Measurements from ENCODE around the gene POLQ. TPM values are rescaled to one million over a fixed set of nuclear protein-coding genes. Genes with fewer than 3 reads are reported as not detected.
"Not testable (repeated sequence)": the region's sequence is repeated elsewhere in the genome, so short reads cannot be mapped to it uniquely, and the experiment has no call there.

The POLQ gene
- total RNA-seq, 1 donor from 2014 or later = 0.16 TPM

DNA sequence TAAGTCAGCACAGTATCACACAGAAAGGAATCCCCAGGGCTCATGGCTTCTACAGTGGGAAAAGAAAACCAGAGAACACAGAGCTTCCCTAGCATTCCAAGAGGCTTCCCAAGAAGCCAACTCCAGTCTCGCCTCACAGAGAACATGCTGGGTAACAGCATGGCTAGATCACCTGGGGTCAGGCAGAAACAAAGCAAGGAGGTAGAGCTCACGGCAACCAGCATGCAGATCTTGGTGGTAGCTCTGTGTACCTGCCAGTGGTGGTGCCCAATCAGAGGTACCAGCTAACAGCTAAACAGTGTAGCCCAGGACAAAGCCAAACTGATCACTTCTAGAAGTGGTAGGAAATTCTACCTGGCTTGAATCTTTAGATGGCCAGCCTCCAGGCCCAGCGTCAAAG, 31.3 kb downstream of the POLQ start:
- DNase-seq (ENCODE audit: low read depth) = no peak

DNA sequence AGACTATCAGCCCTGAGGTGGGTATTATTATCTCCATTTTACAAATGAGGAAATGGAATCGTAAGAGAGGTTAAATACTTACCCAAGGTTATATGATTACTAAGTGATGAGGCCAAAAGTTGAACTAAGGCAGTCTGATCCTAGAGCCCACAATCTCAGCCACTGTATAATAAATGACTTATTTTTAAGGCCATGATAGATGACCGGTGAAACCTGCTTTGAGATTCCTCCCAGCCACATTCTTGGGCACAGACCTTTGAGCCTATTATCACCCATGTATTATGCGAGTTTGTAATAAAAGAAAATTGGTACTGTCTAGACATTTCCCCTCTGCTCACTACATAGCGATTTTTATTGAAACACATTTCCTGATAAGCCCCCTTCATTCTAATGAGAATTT, 37.4 kb downstream of the POLQ start:
- no peak for DNase-seq (ENCODE audit: low read depth)

DNA sequence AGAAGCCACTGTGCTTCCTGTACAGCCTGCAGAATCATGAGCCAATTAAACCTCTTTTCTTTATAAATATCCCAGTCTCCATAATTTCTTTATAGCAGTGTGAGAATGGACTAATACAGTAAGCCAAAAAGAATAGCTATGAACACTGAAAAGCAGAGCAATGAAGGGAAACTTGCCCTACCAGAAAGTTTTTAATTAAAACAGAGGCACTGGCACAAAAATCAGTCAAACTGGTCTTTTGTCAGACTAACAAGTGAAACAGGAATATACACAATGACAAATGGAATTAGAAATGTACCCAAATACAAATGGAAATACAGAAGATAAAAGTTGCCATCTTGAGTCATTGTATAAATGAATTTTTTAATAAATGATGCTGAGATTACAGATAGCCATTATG, 40.5 kb downstream of the POLQ start:
- no peak for DNase-seq (ENCODE audit: low read depth)

DNA sequence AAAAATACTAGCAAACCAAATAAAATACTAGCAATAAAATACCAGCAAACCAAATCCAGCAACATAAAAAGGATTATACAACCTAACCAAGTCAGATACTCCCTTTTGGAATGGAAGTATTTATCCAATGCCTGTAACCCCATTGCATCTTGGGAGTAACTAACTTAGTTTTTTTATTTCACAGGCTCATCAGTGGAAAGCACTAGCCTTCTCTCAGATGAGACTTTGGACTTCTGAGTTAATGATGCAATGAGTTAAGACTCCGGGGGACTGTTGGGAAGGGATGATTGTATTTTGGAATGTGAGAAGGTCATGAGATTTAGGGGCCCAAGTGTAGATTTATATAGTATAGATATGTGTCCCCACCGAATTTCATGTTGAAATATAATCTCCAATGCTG, 41.2 kb downstream of the POLQ start:
- DNase-seq (ENCODE audit: low read depth) = no peak

- DNase-seq (ENCODE audit: low read depth) = no peak
Observed at GRCh38 chr3:121496786-121497185, 49.0 kb downstream of the POLQ start.

GRCh38 chr3:121493431-121493830, 52.4 kb downstream of the POLQ start:
- DNase-seq (ENCODE audit: low read depth) = peak; percentile 44

GRCh38 chr3:121491683-121492320, 54.0 kb downstream of the POLQ start:
- DNase-seq (ENCODE audit: low read depth) = no peak

- DNase-seq (ENCODE audit: low read depth) = no peak
Observed at GRCh38 chr3:121490161-121490560, 55.6 kb downstream of the POLQ start.

DNA sequence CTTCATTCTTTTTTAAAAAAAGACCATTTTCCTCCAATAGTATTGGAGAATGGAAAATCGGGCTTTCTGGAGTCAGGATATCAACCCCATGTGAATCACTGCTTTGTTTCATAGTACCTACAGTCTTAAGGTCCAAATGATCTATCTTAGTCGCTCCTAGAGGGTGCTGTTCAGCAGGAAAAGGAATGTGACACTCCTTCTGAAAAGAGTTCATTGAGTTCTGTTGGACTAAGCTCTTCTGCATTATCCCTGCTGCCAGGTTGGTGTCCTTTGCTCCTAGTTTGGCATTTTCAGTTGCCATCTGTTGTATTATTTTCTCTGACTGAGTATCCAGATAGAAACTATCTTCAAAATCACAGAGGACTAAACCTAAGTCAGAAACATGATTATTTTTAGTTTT, 57.2 kb downstream of the POLQ start:
- no peak for DNase-seq (ENCODE audit: low read depth)

DNA sequence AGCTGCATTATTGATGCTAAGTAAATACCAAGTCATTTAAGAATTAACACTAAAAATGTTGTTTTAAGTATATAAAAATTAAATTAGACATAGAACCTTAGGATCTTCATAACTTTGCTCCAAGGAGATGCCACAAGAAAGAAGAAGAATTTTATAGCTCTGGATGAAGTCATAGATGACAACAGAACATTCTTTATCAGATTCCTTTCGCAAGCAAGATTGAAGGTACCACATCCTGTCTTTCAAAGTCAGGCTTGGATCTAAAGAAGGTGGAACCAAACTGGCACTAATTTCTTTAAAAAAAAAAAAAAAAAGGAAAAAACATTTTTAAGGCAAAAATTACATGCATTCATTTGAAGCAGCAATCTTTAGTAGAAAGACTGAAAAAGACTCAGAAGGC, 62.5 kb downstream of the POLQ start:
- no peak for DNase-seq (ENCODE audit: low read depth)

DNA sequence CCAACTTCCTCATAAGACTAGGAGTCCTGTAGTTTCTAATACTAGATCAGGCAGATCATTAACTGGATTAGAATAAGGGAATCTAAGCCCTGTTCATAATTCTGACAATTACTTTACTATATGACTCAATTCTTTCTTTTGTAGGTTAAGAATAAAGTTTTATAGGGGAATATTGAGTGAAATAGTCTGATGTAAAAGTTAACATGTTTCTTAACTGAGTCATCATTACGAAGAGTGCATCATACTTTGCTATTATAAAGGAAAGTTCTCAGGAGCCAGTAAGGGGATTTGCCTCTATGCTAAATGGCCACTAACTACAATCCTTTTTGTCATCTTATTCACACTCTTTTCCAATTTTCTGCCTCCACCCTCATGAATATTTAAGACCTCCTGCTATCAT, 63.1 kb downstream of the POLQ start:
- peak; percentile 12 for DNase-seq (ENCODE audit: low read depth)

DNA sequence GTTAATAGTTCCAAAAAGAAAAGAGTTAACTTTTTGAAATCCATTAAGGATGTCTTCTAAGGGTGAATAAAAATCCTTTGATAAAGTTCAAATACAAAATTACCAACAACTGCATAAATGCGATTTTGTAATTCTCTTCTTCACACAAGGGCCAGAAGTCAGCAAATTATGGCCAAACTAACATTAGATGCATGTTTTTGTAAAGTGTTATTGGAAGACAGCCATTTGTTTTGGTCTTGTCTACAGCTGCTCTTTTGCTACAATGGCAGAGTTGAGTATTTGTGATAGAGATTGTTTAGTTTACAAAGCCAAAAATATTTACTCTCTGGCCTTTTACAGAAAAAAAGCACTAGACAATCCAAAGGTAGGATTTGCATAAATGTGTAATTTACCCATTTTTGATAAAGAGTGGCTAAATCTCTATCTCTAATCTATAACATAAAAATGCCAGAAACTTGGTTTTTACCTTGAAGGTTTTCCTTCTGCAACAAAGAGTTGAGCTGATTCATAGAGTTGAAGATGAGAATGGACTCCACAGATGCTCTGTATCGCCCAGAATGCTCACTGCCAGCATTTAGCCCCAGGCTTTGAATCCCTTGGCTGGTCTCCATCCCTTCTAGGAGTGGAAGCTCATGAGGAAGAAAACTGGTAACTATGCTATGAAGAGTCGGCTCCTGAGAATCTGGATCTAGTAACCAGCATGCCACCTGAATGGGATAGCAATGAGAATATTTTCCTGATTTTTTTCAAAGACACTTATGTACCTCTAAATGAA, 64.5 kb downstream of the POLQ start:
- DNase-seq (ENCODE audit: low read depth) = peak; percentile 29

- DNase-seq (ENCODE audit: low read depth) = peak; percentile 25
Observed at GRCh38 chr3:121477589-121477988, 68.2 kb downstream of the POLQ start.

- peak; percentile 54 for DNase-seq (ENCODE audit: low read depth)
Observed at GRCh38 chr3:121473001-121473400, 72.8 kb downstream of the POLQ start.

GRCh38 chr3:121467085-121467484, 78.7 kb downstream of the POLQ start:
- peak; percentile 62 for DNase-seq (ENCODE audit: low read depth)

DNA sequence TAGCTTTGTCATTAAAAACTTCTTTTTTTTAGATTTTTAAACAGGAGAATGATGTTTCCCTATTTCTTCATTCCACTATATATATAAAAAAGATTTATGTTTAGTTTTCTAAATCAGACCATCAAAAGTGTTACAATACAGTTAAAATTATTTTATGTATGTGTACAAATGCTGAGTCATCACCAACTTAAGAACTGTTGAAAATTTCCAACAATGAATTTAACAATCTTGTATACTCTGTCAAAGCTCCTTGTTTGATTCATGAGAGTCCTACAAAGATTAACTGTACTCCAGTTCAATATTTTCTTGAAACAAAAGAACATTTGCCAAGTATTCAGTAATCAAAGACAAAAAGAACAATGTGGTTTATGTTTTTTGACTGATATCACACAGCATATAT, 82.0 kb downstream of the POLQ start:
- DNase-seq (ENCODE audit: low read depth) = no peak

DNA sequence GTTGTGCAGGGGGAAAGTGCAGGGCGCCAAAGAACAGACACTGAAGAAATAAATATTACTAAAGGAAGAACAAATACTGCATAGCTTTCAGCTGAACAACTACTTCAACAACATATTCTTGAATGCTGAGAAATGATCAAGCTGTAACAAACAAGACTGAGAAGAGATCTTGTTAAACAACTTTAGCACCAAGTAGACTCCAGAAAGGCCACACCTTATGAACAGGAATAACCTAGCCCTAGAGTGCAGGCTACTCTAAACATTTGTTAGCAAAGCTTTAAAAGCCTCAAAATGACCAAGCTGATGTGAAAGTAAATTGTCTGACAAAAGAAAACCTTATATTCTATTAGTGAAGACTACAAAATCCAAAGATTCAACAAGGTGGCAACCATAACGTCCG, 83.2 kb downstream of the POLQ start:
- DNase-seq (ENCODE audit: low read depth) = no peak

DNA sequence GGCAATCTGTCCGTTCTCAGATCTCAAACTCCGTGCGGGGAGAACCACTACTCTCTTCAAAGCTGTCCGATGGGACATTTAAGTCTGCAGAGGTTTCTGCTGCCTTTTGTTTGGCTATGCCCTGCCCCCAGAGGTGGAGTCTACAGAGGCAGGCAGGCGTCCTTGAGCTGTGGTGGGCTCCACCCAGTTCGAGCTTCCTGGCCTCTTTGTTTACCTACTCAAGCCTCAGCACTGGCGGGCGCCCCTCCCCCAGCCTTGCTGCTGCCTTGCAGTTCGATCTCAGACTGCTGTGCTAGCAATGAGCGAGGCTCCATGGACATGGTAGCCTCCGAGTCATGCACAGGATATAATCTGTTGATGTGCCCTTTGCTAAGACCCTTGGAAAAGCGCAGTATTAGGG, 94.0 kb downstream of the POLQ start:
- not testable (repeated sequence) for DNase-seq (ENCODE audit: low read depth)

DNA sequence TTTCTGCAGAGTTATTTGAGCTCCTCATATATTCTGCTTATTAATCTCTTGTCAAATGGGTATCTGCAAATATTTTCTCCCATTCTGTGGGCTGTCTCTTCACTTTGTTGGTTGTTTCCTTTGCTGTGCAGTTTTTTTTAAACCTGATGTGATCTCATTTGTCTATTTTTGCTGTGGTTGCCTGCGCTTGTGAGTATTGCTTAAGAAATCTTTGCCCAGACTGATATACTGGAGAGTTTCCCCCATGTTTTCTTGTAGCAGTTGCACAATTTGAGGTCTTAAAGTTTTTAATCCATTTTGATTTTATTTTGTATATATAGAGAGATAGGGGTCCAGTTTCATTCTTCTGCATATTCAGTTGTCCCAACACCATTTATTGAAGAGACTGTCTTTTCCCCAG, 102.3 kb downstream of the POLQ start:
- peak; percentile 48 for DNase-seq (ENCODE audit: low read depth)

- DNase-seq (ENCODE audit: low read depth) = peak; percentile 64
Observed at GRCh38 chr3:121436641-121437040, 109.1 kb downstream of the POLQ start.

DNA sequence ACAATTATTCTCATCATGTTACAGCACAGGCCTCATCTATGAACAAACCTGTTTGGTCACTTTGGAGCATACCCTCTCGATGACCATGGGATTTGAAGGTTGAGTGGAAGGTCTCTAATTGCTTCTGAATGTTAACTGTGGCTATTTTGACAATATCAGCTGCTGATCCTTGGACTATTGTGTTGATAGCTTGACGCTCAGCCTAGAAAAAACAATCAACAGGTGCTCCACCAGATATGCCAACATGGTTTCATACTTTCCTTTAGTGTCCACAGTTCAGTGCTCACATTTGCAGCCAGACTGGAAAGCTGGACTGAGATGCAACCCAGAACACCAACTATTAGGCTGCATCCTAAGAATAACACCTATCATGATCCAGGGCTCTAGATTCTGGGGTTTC, 109.7 kb downstream of the POLQ start:
- DNase-seq (ENCODE audit: low read depth) = peak; percentile 65

GRCh38 chr3:121431726-121432517, 113.9 kb downstream of the POLQ start:
- peak; percentile 49 for DNase-seq (ENCODE audit: low read depth)

Data from myocyte (in vitro differentiated cells).